GM12864 (cell line): ENCODE results near the gene GPT2.

Source experiments
- DNase-seq: peaks from one replicate; pipeline ENCODE4 v3.0.0-alpha.2; 2011; ENCODE audit warnings: low read depth
- H3K4me3 ChIP-seq: 2 replicates; pipeline ENCODE4 v1.5.1; 2011; ENCODE audit warnings: mild to moderate bottlenecking, low read depth, low read length, control low read depth
- TF ChIP-seq, protein P1 (sequence below): IDR thresholded peaks from 2 replicates; pipeline ENCODE4 v1.5.1; 2011; ENCODE audit warnings: low read depth, mild to moderate bottlenecking, moderate library complexity, low read length, control low read depth, inconsistent platforms; ENCODE audit errors: missing control alignments

The GPT2 gene

DNA sequence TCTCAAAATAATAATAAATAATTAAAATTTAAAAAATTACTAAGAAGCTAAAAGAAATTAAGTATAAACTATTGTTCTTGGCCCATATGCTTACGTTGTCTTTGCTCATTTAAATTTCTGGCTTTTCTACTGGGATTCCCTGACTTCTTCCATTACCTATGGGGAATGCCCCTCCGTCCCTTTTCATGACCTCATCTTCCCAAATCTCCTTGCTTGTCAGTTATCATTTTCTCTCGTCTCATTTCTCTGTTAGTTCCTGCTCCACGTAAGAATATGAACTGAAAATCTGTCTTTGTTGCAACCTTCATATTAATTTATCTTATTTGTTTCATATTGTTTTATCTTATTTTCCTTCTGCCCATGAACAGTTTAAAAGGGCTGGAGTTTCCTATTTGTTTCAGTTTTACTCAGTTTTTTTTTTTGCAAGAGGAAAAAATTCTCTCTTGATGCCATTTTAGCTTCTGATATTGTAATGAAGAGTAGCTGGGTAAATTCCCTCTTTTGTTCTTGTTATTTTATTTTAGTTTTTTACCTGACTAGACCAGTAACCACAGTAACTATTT, 91.8 kb downstream of the GPT2 start:
- no peak overlapping the region; the same call in 1 of the 2 replicates for H3K4me3 ChIP-seq
- TF ChIP-seq, protein P1, sequence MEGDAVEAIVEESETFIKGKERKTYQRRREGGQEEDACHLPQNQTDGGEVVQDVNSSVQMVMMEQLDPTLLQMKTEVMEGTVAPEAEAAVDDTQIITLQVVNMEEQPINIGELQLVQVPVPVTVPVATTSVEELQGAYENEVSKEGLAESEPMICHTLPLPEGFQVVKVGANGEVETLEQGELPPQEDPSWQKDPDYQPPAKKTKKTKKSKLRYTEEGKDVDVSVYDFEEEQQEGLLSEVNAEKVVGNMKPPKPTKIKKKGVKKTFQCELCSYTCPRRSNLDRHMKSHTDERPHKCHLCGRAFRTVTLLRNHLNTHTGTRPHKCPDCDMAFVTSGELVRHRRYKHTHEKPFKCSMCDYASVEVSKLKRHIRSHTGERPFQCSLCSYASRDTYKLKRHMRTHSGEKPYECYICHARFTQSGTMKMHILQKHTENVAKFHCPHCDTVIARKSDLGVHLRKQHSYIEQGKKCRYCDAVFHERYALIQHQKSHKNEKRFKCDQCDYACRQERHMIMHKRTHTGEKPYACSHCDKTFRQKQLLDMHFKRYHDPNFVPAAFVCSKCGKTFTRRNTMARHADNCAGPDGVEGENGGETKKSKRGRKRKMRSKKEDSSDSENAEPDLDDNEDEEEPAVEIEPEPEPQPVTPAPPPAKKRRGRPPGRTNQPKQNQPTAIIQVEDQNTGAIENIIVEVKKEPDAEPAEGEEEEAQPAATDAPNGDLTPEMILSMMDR, result no peak
- DNase-seq, result no peak

DNA sequence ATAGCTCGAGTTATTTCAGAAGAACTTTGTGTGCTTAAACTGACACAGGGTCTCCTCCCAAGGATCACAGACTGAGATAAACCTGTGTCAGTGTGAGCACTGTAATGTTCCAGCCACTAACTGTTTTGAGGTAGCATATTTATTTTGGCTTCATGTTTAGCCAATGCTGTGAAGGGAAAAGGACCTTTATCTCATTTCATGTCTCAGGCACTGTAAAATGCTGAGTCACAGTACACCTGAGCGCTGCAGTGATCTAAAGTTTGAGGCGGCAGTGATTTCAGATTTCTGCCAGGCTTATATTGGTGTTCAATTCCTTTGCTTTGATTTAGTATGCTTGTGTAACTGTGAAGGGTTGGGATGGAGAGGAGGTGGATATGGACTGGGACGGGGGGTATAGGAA, 92.4 kb downstream of the GPT2 start:
- peak overlapping the region; percentile 24; the same call in 1 of the 2 replicates for H3K4me3 ChIP-seq
- no peak for DNase-seq
- TF ChIP-seq, protein P1, result no peak
